Suprapubic skin (tissue), 4 donors: ENCODE data around the gene GNB1. TPM values are rescaled to one million over a fixed set of nuclear protein-coding genes. Genes with fewer than 3 reads are reported as not detected.

Experiments
- DNase-seq, 2 donors: peaks; one replicate each; pipeline ENCODE4 v3.0.0-alpha.2; 2019; ENCODE audit warnings: low spot score in 2 of 2
- H3K27ac ChIP-seq: fragments of 200-600 bp; sonication (generic); one replicate; pipeline ENCODE4 v1.5.1; 2019
- H3K27me3 ChIP-seq: fragments of 200-600 bp; sonication (generic); one replicate; pipeline ENCODE4 v1.5.1; 2019
- H3K36me3 ChIP-seq: fragments of 200-600 bp; sonication (generic); one replicate; pipeline ENCODE4 v1.5.1; 2019
- H3K4me1 ChIP-seq: fragments of 200-600 bp; sonication (generic); one replicate; pipeline ENCODE4 v1.5.1; 2019
- H3K4me3 ChIP-seq: fragments of 200-600 bp; sonication (generic); one replicate; pipeline ENCODE4 v1.5.1; 2019; ENCODE audit warnings: mild to moderate bottlenecking
- H3K9me3 ChIP-seq: fragments of 200-600 bp; sonication (generic); one replicate; pipeline ENCODE4 v1.5.1; 2019
- EP300 ChIP-seq: sonication (generic); formaldehyde crosslinking; IDR thresholded peaks from one replicate; pipeline ENCODE4 v1.6.1; 2017; ENCODE audit warnings: antibody characterized with exemption
- POLR2A ChIP-seq, 2 donors: fragments of 450-650 bp; IDR thresholded peaks; one replicate each; pipeline ENCODE4 v1.6.1; 2017; ENCODE audit warnings: antibody characterized with exemption in 2 of 2, mild to moderate bottlenecking in 2 of 2, moderate library complexity in 2 of 2
- POLR2AphosphoS5 ChIP-seq, 3 donors: sonication (generic); formaldehyde crosslinking; IDR thresholded peaks; one replicate each; pipeline ENCODE4 v1.6.1; 2017; ENCODE audit warnings: antibody characterized with exemption in 3 of 3
- WGBS: methylation state at CpG from one replicate; pipeline ENCODE4 v1.1.5; 2018; 5-methylcytosine and 5-hydroxymethylcytosine counted together
- total RNA-seq, 4 donors: library from RNA; depleted of rRNA; stranded (reverse); fragments of >200 nt; gene quantifications; one replicate each; pipeline ENCODE4 v1.1.0, GENCODE V29; 2016
- TF ChIP-seq, protein P1 (sequence below), 2 donors: fragments of 200-600 bp in 1 of 2; fragments of 450-650 bp in 1 of 2; sonication (generic) in 1 of 2; IDR thresholded peaks; one replicate each; pipeline ENCODE4 v1.5.1; 2016 to 2019; ENCODE audit warnings: antibody characterized with exemption in 2 of 2, mild to moderate bottlenecking in 1 of 2, moderate library complexity in 1 of 2

Gene GNB1
- total RNA-seq, 4 donors from 2014 or later: 121 to 159 (median 153) TPM

- no peak for DNase-seq
- H3K4me3 ChIP-seq: no peak overlapping the region
- peaks cover 77% of the 10 kb centered on the region for H3K36me3 ChIP-seq
- 63% methylated on average over 18 of the region's 34 CpGs for WGBS
- H3K9me3 ChIP-seq: no peaks in the 10 kb centered on the region
- peaks cover 13% of the 10 kb centered on the region for H3K4me1 ChIP-seq
- H3K27ac ChIP-seq: peak overlapping the region; percentile 4
- no peaks in the 10 kb centered on the region for H3K27me3 ChIP-seq
- TF ChIP-seq POLR2AphosphoS5 (IDR thresholded peaks at IDR 0.05) (peak in 1 of 3 donors; percentile 29), POLR2A (IDR thresholded peaks at IDR 0.05) (no peak), EP300 (no peak)
Measured at GRCh38 chr1:1758692-1759455, 132.0 kb downstream of the GNB1 start.

DNA sequence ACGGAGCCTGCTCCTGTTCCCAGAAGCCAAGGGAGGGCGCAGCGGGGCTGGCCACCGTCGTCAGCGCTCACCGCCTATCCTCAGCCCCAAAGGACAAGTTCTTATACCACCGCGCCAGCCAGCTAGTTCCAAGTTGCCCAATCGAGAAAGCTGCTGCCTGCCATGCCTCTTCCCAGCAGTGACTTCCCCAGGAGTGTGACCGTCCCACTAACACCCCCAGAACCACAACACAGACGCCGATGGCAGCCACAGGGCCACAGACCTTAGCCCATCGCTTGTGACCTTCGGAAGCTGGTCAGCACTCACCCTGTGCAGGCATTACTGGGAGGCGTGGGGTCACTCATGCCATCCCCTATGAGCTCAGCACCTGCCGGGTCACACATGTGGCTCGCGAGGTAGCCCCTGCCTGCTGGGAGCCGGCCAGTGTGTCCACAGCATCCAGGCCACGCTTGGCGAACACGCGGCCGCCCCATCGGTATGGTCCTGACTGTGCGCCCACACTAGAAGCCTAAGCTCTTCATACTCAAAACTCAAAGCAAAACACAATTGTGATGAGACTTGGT lies 132.7 kb downstream of the GNB1 start:
- peaks cover 13% of the 10 kb centered on the region for H3K4me1 ChIP-seq
- no peak overlapping the region for H3K4me3 ChIP-seq
- TF ChIP-seq POLR2AphosphoS5 (IDR thresholded peaks at IDR 0.05) (no peak), EP300 (no peak), POLR2A (IDR thresholded peaks at IDR 0.05) (no peak)
- TF ChIP-seq, protein P1, sequence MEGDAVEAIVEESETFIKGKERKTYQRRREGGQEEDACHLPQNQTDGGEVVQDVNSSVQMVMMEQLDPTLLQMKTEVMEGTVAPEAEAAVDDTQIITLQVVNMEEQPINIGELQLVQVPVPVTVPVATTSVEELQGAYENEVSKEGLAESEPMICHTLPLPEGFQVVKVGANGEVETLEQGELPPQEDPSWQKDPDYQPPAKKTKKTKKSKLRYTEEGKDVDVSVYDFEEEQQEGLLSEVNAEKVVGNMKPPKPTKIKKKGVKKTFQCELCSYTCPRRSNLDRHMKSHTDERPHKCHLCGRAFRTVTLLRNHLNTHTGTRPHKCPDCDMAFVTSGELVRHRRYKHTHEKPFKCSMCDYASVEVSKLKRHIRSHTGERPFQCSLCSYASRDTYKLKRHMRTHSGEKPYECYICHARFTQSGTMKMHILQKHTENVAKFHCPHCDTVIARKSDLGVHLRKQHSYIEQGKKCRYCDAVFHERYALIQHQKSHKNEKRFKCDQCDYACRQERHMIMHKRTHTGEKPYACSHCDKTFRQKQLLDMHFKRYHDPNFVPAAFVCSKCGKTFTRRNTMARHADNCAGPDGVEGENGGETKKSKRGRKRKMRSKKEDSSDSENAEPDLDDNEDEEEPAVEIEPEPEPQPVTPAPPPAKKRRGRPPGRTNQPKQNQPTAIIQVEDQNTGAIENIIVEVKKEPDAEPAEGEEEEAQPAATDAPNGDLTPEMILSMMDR (IDR thresholded peaks at IDR 0.05): no peak
- peak overlapping the region; percentile 4 for H3K27ac ChIP-seq
- peaks cover 83% of the 10 kb centered on the region for H3K36me3 ChIP-seq
- H3K27me3 ChIP-seq: no peaks in the 10 kb centered on the region
- DNase-seq: no peak
- no peaks in the 10 kb centered on the region for H3K9me3 ChIP-seq
- 88% methylated on average over 16 of the region's 27 CpGs for WGBS

- TF ChIP-seq POLR2A (IDR thresholded peaks at IDR 0.05) (no peak), POLR2AphosphoS5 (IDR thresholded peaks at IDR 0.05) (no peak), EP300 (no peak)
- DNase-seq: no peak
- 92% methylated on average over 24 of the region's 25 CpGs for WGBS
- Histone ChIP-seq H3K27me3 (no peaks in the 10 kb centered on the region), H3K36me3 (peaks cover 83% of the 10 kb centered on the region), H3K4me3 (no peak overlapping the region), H3K9me3 (no peaks in the 10 kb centered on the region), H3K27ac (no peak overlapping the region), H3K4me1 (peaks cover 13% of the 10 kb centered on the region)
Measured at GRCh38 chr1:1757422-1758058, 133.3 kb downstream of the GNB1 start.

DNA sequence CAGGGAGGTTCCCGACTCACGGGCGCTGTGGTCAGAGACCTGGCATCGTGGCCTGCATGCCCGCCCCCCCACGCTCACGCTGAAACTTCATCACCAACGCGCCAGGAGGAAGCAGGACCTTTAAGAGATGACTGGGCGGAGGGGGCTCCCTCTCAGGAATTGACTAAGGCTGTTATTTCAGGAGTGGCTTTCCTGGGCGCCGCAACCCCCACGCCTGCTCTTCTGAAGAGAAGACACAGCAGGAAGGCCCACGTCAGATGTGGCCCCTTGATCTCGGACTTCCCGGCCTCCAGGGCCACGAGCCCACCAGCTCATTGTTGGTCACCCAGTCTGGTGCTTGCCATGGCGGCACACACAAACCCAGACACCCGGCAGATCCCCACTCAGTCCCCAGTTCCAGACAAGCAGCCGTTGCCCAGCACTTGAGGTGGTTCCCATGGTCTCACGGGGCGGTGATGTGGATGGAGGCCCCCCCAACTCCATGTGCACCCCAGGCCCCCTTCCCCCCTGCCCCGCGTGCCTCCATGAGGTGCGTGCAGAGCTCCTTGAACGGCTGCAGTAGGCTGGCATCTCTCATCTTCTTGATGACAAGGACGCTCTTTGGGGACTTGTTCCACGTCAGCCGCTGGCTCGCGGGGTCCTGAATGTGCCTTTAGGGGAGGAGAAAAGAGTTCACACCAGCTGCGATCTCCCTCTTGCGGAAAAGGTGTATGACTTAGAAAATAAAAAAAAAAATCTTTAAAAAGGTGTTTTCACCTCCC lies 134.0 kb downstream of the GNB1 start:
- TF ChIP-seq POLR2A (IDR thresholded peaks at IDR 0.05) (no peak), EP300 (no peak), POLR2AphosphoS5 (IDR thresholded peaks at IDR 0.05) (no peak)
- TF ChIP-seq, protein P1 (IDR thresholded peaks at IDR 0.05): no peak
- H3K27me3 ChIP-seq: no peaks in the 10 kb centered on the region
- no peaks in the 10 kb centered on the region for H3K9me3 ChIP-seq
- H3K36me3 ChIP-seq: peaks cover 83% of the 10 kb centered on the region
- no peak for DNase-seq
- no peak overlapping the region for H3K4me3 ChIP-seq
- no peak overlapping the region for H3K27ac ChIP-seq
- 91% methylated on average over 28 of the region's 33 CpGs for WGBS
- H3K4me1 ChIP-seq: peaks cover 13% of the 10 kb centered on the region

DNA sequence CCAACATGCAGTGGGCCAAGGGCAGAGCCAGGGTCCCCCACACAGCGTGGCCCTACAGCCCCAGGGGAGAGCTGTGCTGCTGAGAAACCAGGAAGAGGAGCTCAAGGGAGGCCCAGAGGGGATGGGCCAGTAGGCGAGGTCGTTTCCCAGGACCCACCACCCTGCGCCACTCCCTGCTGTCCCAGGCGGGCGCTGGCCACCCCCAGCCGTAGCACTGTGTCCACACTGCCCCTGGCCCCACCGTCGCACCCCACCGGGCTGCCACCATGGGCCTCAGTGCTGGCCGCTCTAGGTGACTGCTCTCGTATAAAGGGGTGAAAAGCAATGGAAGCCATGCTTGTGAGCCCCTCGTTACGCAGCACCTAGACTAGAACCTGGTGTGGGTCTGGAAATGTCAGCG lies 135.0 kb downstream of the GNB1 start:
- Histone ChIP-seq H3K9me3 (no peaks in the 10 kb centered on the region), H3K4me1 (peaks cover 13% of the 10 kb centered on the region)
- DNase-seq: no peak

More for the DNA sequence above, 135.0 kb downstream of the GNB1 start:
- no peaks in the 10 kb centered on the region for H3K27me3 ChIP-seq
- TF ChIP-seq POLR2AphosphoS5 (IDR thresholded peaks at IDR 0.05): no peak
- TF ChIP-seq, protein P1 (IDR thresholded peaks at IDR 0.05): no peak
- TF ChIP-seq POLR2A (IDR thresholded peaks at IDR 0.05): no peak
- no peak for TF ChIP-seq EP300
- 96% methylated on average over 3 of the region's 15 CpGs for WGBS
- H3K27ac ChIP-seq: no peak overlapping the region
- no peak overlapping the region for H3K4me3 ChIP-seq
- peaks cover 74% of the 10 kb centered on the region for H3K36me3 ChIP-seq
